HEK293 (cell line): ENCODE results near the gene HES2.
A peak's percentile ranks its signal among the peaks of the same experiment; 100 is the strongest.

Experiments used
- GLIS1 ChIP-seq: fragments of 450-650 bp; formaldehyde crosslinking; IDR thresholded peaks from 2 replicates; pipeline ENCODE4 v1.5.1; 2016; ENCODE audit warnings: missing biosample characterization, missing genetic modification characterization
- KLF1 ChIP-seq: fragments of 450-650 bp; formaldehyde crosslinking; IDR thresholded peaks from 2 replicates; pipeline ENCODE4 v1.5.1; 2016; ENCODE audit warnings: missing biosample characterization, missing genetic modification characterization
- KLF7 ChIP-seq: fragments of 450-650 bp; formaldehyde crosslinking; IDR thresholded peaks from 2 replicates; pipeline ENCODE4 v1.5.1; 2016; ENCODE audit warnings: missing biosample characterization, missing genetic modification characterization, borderline replicate concordance
- KLF8 ChIP-seq: fragments of 450-650 bp; formaldehyde crosslinking; IDR thresholded peaks from 2 replicates; pipeline ENCODE4 v1.5.1; 2016; ENCODE audit warnings: missing biosample characterization, missing genetic modification characterization
- KLF9 ChIP-seq: fragments of 450-650 bp; formaldehyde crosslinking; IDR thresholded peaks from 2 replicates; pipeline ENCODE4 v1.5.1; 2016; ENCODE audit warnings: missing biosample characterization, missing genetic modification characterization, low read depth
- PATZ1 ChIP-seq: fragments of 450-650 bp; formaldehyde crosslinking; IDR thresholded peaks from 2 replicates; pipeline ENCODE4 v1.5.1; 2016; ENCODE audit warnings: missing biosample characterization, missing genetic modification characterization
- REST ChIP-seq: fragments of 450-650 bp; formaldehyde crosslinking; IDR thresholded peaks from 2 replicates; pipeline ENCODE4 v1.5.1; 2016; ENCODE audit warnings: missing biosample characterization, missing genetic modification characterization
- SETDB1 ChIP-seq: IDR thresholded peaks from one replicate; pipeline ENCODE4 v1.6.1; 2017; ENCODE audit warnings: mild to moderate bottlenecking, low read length, moderate library complexity, mixed read lengths; ENCODE audit not compliant: insufficient read length
- ZBTB8A ChIP-seq: fragments of 450-650 bp; formaldehyde crosslinking; IDR thresholded peaks from 2 replicates; pipeline ENCODE4 v1.5.1; 2016; ENCODE audit warnings: missing biosample characterization, missing genetic modification characterization
- ZNF140 ChIP-seq: fragments of 450-650 bp; formaldehyde crosslinking; IDR thresholded peaks from 2 replicates; pipeline ENCODE4 v1.5.1; 2016; ENCODE audit warnings: missing biosample characterization, missing genetic modification characterization
- ZNF148 ChIP-seq: fragments of 450-650 bp; formaldehyde crosslinking; IDR thresholded peaks from 2 replicates; pipeline ENCODE4 v1.5.0; 2017; ENCODE audit warnings: missing biosample characterization, missing genetic modification characterization, borderline replicate concordance
- ZNF19 ChIP-seq: fragments of 450-650 bp; formaldehyde crosslinking; IDR thresholded peaks from 2 replicates; pipeline ENCODE4; 2016; ENCODE audit warnings: missing biosample characterization, missing genetic modification characterization, low read depth
- ZNF214 ChIP-seq: fragments of 450-650 bp; formaldehyde crosslinking; IDR thresholded peaks from 2 replicates; pipeline ENCODE4 v1.5.1; 2017; ENCODE audit warnings: missing biosample characterization, mild to moderate bottlenecking, missing genetic modification characterization, borderline replicate concordance
- ZNF280C ChIP-seq: fragments of 450-650 bp; formaldehyde crosslinking; IDR thresholded peaks from 2 replicates; pipeline ENCODE4 v1.5.1; 2016; ENCODE audit warnings: missing biosample characterization, missing genetic modification characterization
- ZNF341 ChIP-seq: fragments of 450-650 bp; formaldehyde crosslinking; IDR thresholded peaks from 2 replicates; pipeline ENCODE4; 2016; ENCODE audit warnings: low read depth, missing biosample characterization, missing genetic modification characterization
- ZNF501 ChIP-seq: fragments of 450-650 bp; formaldehyde crosslinking; IDR thresholded peaks from 2 replicates; pipeline ENCODE4 v1.5.1; 2016; ENCODE audit warnings: missing biosample characterization, missing genetic modification characterization
- ZNF514 ChIP-seq: fragments of 450-650 bp; formaldehyde crosslinking; IDR thresholded peaks from 2 replicates; pipeline ENCODE4 v1.5.1; 2016; ENCODE audit warnings: missing biosample characterization, missing genetic modification characterization
- ZNF518A ChIP-seq: fragments of 450-650 bp; formaldehyde crosslinking; conservative IDR thresholded peaks from 2 replicates; pipeline ENCODE4 v1.5.1; 2016; ENCODE audit warnings: low read depth, missing biosample characterization, missing genetic modification characterization
- ZNF580 ChIP-seq: fragments of 450-650 bp; formaldehyde crosslinking; IDR thresholded peaks from 2 replicates; pipeline ENCODE4 v1.5.1; 2016; ENCODE audit warnings: missing biosample characterization, missing genetic modification characterization
- ZNF639 ChIP-seq: fragments of 450-650 bp; formaldehyde crosslinking; IDR thresholded peaks from 2 replicates; pipeline ENCODE4 v1.5.1; 2016; ENCODE audit warnings: missing biosample characterization, missing genetic modification characterization
- ZNF707 ChIP-seq: fragments of 450-650 bp; formaldehyde crosslinking; IDR thresholded peaks from 2 replicates; pipeline ENCODE4 v1.5.1; 2016; ENCODE audit warnings: missing biosample characterization, missing genetic modification characterization

Gene HES2

GRCh38 chr1:6427441-6428390, 8.0 kb upstream of the HES2 start (continued):
- no peak for TF ChIP-seq ZNF140 (tag by site-specific recombination)
- TF ChIP-seq ZNF341 (tag by site-specific recombination), result no peak
- TF ChIP-seq KLF7 (tag by site-specific recombination), result no peak
- no peak for TF ChIP-seq ZNF148 (tag by site-specific recombination)
- no peak for TF ChIP-seq ZNF214
- no peak for TF ChIP-seq ZNF639 (tag by site-specific recombination)
- no peak for TF ChIP-seq SETDB1
- TF ChIP-seq REST (tag by site-specific recombination), result no peak
- TF ChIP-seq ZNF580, result no peak
- TF ChIP-seq ZNF514 (tag by site-specific recombination), result no peak
- TF ChIP-seq ZNF518A (tag by site-specific recombination), result no peak
- no peak for TF ChIP-seq ZNF19 (tag by site-specific recombination)
- TF ChIP-seq GLIS1 (tag by site-specific recombination), result peak; percentile 83
- no peak for TF ChIP-seq ZNF280C (tag by site-specific recombination)
- no peak for TF ChIP-seq KLF8 (tag by site-specific recombination)
- TF ChIP-seq KLF9 (tag by site-specific recombination), result no peak
- no peak for TF ChIP-seq ZNF707 (tag by site-specific recombination)
- TF ChIP-seq KLF1 (tag by site-specific recombination), result peak; percentile 24
- peak; percentile 60; the same call in 1 of the 2 replicates for TF ChIP-seq ZBTB8A (tag by site-specific recombination)
- no peak for TF ChIP-seq ZNF501 (tag by site-specific recombination)
- peak; percentile 71 for TF ChIP-seq PATZ1 (tag by site-specific recombination)
